Mesothelial cell of epicardium (in vitro differentiated cells): ENCODE results near the gene HOXD3. TPM values are rescaled to one million over a fixed set of nuclear protein-coding genes. Genes with fewer than 3 reads are reported as not detected.

Experiments
- DNase-seq, 2 experiments: peaks; one replicate each; pipeline ENCODE4 v3.0.0; 2021; ENCODE audit warnings: low spot score in 2 of 2; ENCODE audit not compliant: unreplicated experiment in 2 of 2
- H3K27ac Mint-ChIP-seq: 2 replicates; pipeline ENCODE4 v1.8.0; 2021; ENCODE audit warnings: mixed read lengths
- H3K27me3 Mint-ChIP-seq: 2 replicates; pipeline ENCODE4 v1.8.0; 2021; ENCODE audit warnings: low read depth, mixed read lengths
- H3K36me3 Mint-ChIP-seq: 2 replicates; pipeline ENCODE4 v1.8.0; 2021; ENCODE audit warnings: mixed read lengths
- H3K4me1 Mint-ChIP-seq: 2 replicates; pipeline ENCODE4 v1.8.0; 2021; ENCODE audit warnings: mixed read lengths
- H3K4me3 Mint-ChIP-seq: 2 replicates; pipeline ENCODE4 v1.8.0; 2021; ENCODE audit warnings: mild to moderate bottlenecking, moderate library complexity, mixed read lengths
- H3K9me3 Mint-ChIP-seq: 2 replicates; pipeline ENCODE4 v1.8.0; 2021; ENCODE audit warnings: mixed read lengths
- CTCF ChIP-seq: fragments of 200-600 bp; sonication (generic); IDR thresholded peaks from one replicate; pipeline ENCODE4 v1.5.0; 2021; ENCODE audit warnings: antibody characterized with exemption; ENCODE audit not compliant: unreplicated experiment
- total RNA-seq: library from RNA; stranded (reverse); gene quantifications from 3 replicates; pipeline ENCODE4 v1.2.1, GENCODE V29; 2021

HOXD3 gene
- total RNA-seq, 1 donor from 2014 or later: 1.1 TPM

GRCh38 chr2:176130957-176131847 is 25.9 kb upstream of the HOXD3 start:
- H3K27me3 Mint-ChIP-seq: peaks cover 93% of the 10 kb centered on the region
- H3K9me3 Mint-ChIP-seq: no peaks in the 10 kb centered on the region
- H3K4me3 Mint-ChIP-seq: peak overlapping the region; percentile 57
- DNase-seq: no peak
- H3K4me1 Mint-ChIP-seq: peaks cover 24% of the 10 kb centered on the region
- no peak overlapping the region for H3K27ac Mint-ChIP-seq
- no peaks in the 10 kb centered on the region for H3K36me3 Mint-ChIP-seq
- TF ChIP-seq CTCF: no peak

- no peak overlapping the region for H3K27ac Mint-ChIP-seq
- no peak for TF ChIP-seq CTCF
- DNase-seq: no peak
- H3K36me3 Mint-ChIP-seq: no peaks in the 10 kb centered on the region
- no peak overlapping the region for H3K4me3 Mint-ChIP-seq
- peaks cover 91% of the 10 kb centered on the region for H3K27me3 Mint-ChIP-seq
- H3K4me1 Mint-ChIP-seq: peaks cover 24% of the 10 kb centered on the region
- no peaks in the 10 kb centered on the region for H3K9me3 Mint-ChIP-seq
These were observed 25.3 kb upstream of the HOXD3 start for GRCh38 chr2:176131848-176132158.

- peaks cover 91% of the 10 kb centered on the region for H3K27me3 Mint-ChIP-seq
- H3K4me1 Mint-ChIP-seq: peaks cover 24% of the 10 kb centered on the region
- no peaks in the 10 kb centered on the region for H3K36me3 Mint-ChIP-seq
- no peak for DNase-seq
- peak overlapping the region; percentile 28 for H3K4me3 Mint-ChIP-seq
- TF ChIP-seq CTCF: no peak
- H3K9me3 Mint-ChIP-seq: no peaks in the 10 kb centered on the region
- no peak overlapping the region for H3K27ac Mint-ChIP-seq
These were observed 24.6 kb upstream of the HOXD3 start for GRCh38 chr2:176132205-176133171.

- peaks cover 20% of the 10 kb centered on the region for H3K4me1 Mint-ChIP-seq
- DNase-seq: no peak
- peaks cover 2% of the 10 kb centered on the region for H3K36me3 Mint-ChIP-seq
- H3K27me3 Mint-ChIP-seq: peaks cover 91% of the 10 kb centered on the region
- H3K27ac Mint-ChIP-seq: no peak overlapping the region
- no peak for TF ChIP-seq CTCF
- H3K9me3 Mint-ChIP-seq: no peaks in the 10 kb centered on the region
- H3K4me3 Mint-ChIP-seq: no peak overlapping the region
These were observed 23.7 kb upstream of the HOXD3 start for GRCh38 chr2:176133389-176133788.

- H3K4me3 Mint-ChIP-seq: no peak overlapping the region
- DNase-seq: no peak
- peaks cover 91% of the 10 kb centered on the region for H3K27me3 Mint-ChIP-seq
- H3K36me3 Mint-ChIP-seq: peaks cover 3% of the 10 kb centered on the region
- no peak for TF ChIP-seq CTCF
- H3K27ac Mint-ChIP-seq: no peak overlapping the region
- peaks cover 16% of the 10 kb centered on the region for H3K4me1 Mint-ChIP-seq
- no peaks in the 10 kb centered on the region for H3K9me3 Mint-ChIP-seq
These were observed 23.1 kb upstream of the HOXD3 start for GRCh38 chr2:176134035-176134434.
